ENCODE measurements around the gene RUBCNL. TPM values are rescaled to one million over a fixed set of nuclear protein-coding genes. Genes with fewer than 3 reads are reported as not detected.

RUBCNL gene
- total RNA-seq, 4 donors from 2014 or later: 0.48 to 0.85 (median 0.76) TPM; not detected in 1

GRCh38 chr13:46347277-46347676, 39.8 kb downstream of the RUBCNL start:
- no peak for TF ChIP-seq CTCF (IDR thresholded peaks at IDR 0.05)
- TF ChIP-seq POLR2A (IDR thresholded peaks at IDR 0.05): no peak
- DNase-seq: no peak
- Histone ChIP-seq H3K9me3 (no peaks in the 10 kb centered on the region), H3K4me3 (no peak overlapping the region), H3K4me1 (no peaks in the 10 kb centered on the region), H3K27me3 (no peaks in the 10 kb centered on the region), H3K36me3 (no peaks in the 10 kb centered on the region), H3K27ac (no peak overlapping the region)
- intact Hi-C loops (cut with DNase I): no loop called here
- WGBS, 2 donors: 84 to 86% methylated on average over 3 to 4 of the region's 4 CpGs

DNA sequence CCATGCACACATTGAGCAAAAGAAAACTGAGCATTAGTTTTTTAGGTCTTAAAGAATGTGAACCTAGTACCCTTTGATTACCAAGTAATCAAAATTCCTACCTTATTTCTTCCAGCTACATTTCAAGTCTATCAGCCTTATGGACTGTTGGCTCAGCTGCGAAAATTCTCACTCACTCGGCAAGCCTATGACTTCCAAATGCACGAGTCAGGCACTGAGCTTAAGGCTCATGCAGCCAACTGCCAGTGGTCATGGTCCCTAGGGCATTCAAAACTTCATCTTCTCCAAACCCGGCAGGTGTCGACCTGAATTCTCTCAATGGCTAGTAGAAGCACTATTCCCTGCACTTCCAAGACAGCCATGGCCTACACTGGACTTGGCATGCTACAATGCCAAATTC, 41.2 kb downstream of the RUBCNL start:
- TF ChIP-seq CTCF (IDR thresholded peaks at IDR 0.05) (no peak), POLR2A (IDR thresholded peaks at IDR 0.05) (no peak)
- Histone ChIP-seq H3K4me3 (no peak overlapping the region), H3K9me3 (no peaks in the 10 kb centered on the region), H3K27ac (no peak overlapping the region), H3K4me1 (no peaks in the 10 kb centered on the region), H3K36me3 (no peaks in the 10 kb centered on the region), H3K27me3 (no peaks in the 10 kb centered on the region)
- WGBS, 2 donors: 67 to 69% methylated on average over 3 to 5 of the region's 5 CpGs
- intact Hi-C loops (cut with DNase I): no loop called here
- no peak for DNase-seq

DNA sequence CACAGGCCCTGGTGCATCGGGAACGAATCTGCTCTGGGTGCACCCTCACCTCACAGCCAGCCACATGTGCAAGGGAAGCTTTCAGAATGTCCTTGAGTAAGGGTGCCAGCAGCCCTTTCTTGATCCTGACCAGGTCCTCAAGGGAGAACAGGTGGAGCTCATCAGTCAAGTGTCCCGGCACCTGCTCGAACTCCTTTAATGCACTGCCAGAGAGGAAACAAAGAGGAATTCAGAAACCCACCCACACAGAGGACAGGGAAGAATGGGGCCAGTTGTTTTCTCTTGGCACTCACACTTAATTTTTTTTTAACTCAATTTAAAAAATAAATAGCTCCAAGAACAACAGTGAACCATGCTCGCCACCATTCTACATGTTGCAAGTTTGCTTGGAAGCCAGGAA, 41.7 kb downstream of the RUBCNL start:
- Histone ChIP-seq H3K4me1 (no peaks in the 10 kb centered on the region), H3K27me3 (no peaks in the 10 kb centered on the region), H3K4me3 (no peak overlapping the region), H3K27ac (no peak overlapping the region), H3K36me3 (no peaks in the 10 kb centered on the region), H3K9me3 (no peaks in the 10 kb centered on the region)
- DNase-seq: no peak
- 41 to 53% methylated on average over 3 to 4 of the region's 5 CpGs for WGBS, 2 donors
- TF ChIP-seq CTCF (IDR thresholded peaks at IDR 0.05) (no peak), POLR2A (IDR thresholded peaks at IDR 0.05) (no peak)
- intact Hi-C loops (cut with DNase I): no loop called here

GRCh38 chr13:46343279-46343994, 43.6 kb downstream of the RUBCNL start:
- intact Hi-C loops (cut with DNase I): no loop called here

More at GRCh38 chr13:46343279-46343994, 43.6 kb downstream of the RUBCNL start:
- Histone ChIP-seq H3K36me3 (no peaks in the 10 kb centered on the region), H3K4me1 (no peaks in the 10 kb centered on the region), H3K27me3 (no peaks in the 10 kb centered on the region), H3K27ac (no peak overlapping the region), H3K4me3 (no peak overlapping the region), H3K9me3 (no peaks in the 10 kb centered on the region)
- DNase-seq: no peak
- TF ChIP-seq CTCF (IDR thresholded peaks at IDR 0.05) (no peak), POLR2A (IDR thresholded peaks at IDR 0.05) (no peak)
- 55 to 65% methylated on average over 14 to 15 of the region's 16 CpGs for WGBS, 2 donors
